Loucy (cell line): ENCODE results near the gene IL1B.

ENCODE experiments used
- H2AFZ ChIP-seq: fragments of 200-600 bp; sonication (generic); 2 replicates; pipeline ENCODE4 v1.6.0; 2016; ENCODE audit warnings: antibody characterized with exemption, mild to moderate bottlenecking, low read length, moderate library complexity
- H3F3A ChIP-seq: fragments of 200-600 bp; 2 replicates; pipeline ENCODE4 v1.6.0; 2016; ENCODE audit warnings: antibody characterized with exemption, low read depth, mild to moderate bottlenecking
- H3K27me3 ChIP-seq: fragments of 200-600 bp; sonication (generic); 2 replicates; pipeline ENCODE4 v1.6.1; 2014; ENCODE audit warnings: low read length, mild to moderate bottlenecking; ENCODE audit not compliant: insufficient read depth, poor library complexity, severe bottlenecking
- H3K36me3 ChIP-seq: fragments of 200-600 bp; sonication (generic); 2 replicates; pipeline ENCODE4 v1.6.1; 2016; ENCODE audit warnings: low read length; ENCODE audit not compliant: insufficient read depth
- H3K4me1 ChIP-seq: fragments of 200-600 bp; sonication (generic); 2 replicates; pipeline ENCODE4 v1.5.1; 2014; ENCODE audit warnings: low read length, mild to moderate bottlenecking; ENCODE audit not compliant: insufficient read depth, poor library complexity, severe bottlenecking
- H3K4me2 ChIP-seq: fragments of 200-600 bp; sonication (generic); 2 replicates; pipeline ENCODE4 v1.6.0; 2014; ENCODE audit warnings: antibody characterized with exemption, low read length, low read depth, mild to moderate bottlenecking; ENCODE audit not compliant: poor library complexity, severe bottlenecking
- H3K4me3 ChIP-seq: fragments of 200-600 bp; sonication (generic); 2 replicates; pipeline ENCODE4 v1.5.1; 2014; ENCODE audit warnings: low read length, mild to moderate bottlenecking, mixed read lengths; ENCODE audit not compliant: poor library complexity, severe bottlenecking
- H3K79me2 ChIP-seq: fragments of 200-600 bp; sonication (generic); 2 replicates; pipeline ENCODE4 v1.6.1; 2014; ENCODE audit warnings: low read length; ENCODE audit not compliant: insufficient read depth
- H3K9ac ChIP-seq: fragments of 200-600 bp; sonication (generic); 2 replicates; pipeline ENCODE4 v1.6.0; 2014; ENCODE audit warnings: mild to moderate bottlenecking, low read depth, low read length, moderate library complexity; ENCODE audit not compliant: poor library complexity, severe bottlenecking
- H3K9me2 ChIP-seq: fragments of 200-600 bp; sonication (generic); replicated peaks from 2 replicates; pipeline ENCODE4 v1.6.1; 2016; ENCODE audit warnings: low read depth, low read length, mixed read lengths
- H3K9me3 ChIP-seq: fragments of 200-600 bp; sonication (generic); 2 replicates; pipeline ENCODE4 v1.6.1; 2014; ENCODE audit warnings: mild to moderate bottlenecking, antibody characterized with exemption, low read length, low read depth; ENCODE audit not compliant: insufficient read depth
- H4K20me1 ChIP-seq: fragments of 200-600 bp; sonication (generic); 2 replicates; pipeline ENCODE4 v1.6.0; 2014; ENCODE audit warnings: antibody characterized with exemption, low read length, mild to moderate bottlenecking; ENCODE audit not compliant: insufficient read depth, poor library complexity, severe bottlenecking
- EZH2phosphoT487 ChIP-seq: fragments of 200-600 bp; IDR thresholded peaks from 2 replicates; pipeline ENCODE4 v1.6.1; 2018; ENCODE audit warnings: antibody characterized with exemption, mild to moderate bottlenecking, moderate library complexity, borderline replicate concordance
- TF ChIP-seq, protein P1 (sequence below): fragments of 200-600 bp; sonication (generic); conservative IDR thresholded peaks from 2 replicates; pipeline ENCODE4 v1.5.1; 2014; ENCODE audit warnings: mild to moderate bottlenecking, antibody characterized with exemption, low read length

Gene IL1B

DNA sequence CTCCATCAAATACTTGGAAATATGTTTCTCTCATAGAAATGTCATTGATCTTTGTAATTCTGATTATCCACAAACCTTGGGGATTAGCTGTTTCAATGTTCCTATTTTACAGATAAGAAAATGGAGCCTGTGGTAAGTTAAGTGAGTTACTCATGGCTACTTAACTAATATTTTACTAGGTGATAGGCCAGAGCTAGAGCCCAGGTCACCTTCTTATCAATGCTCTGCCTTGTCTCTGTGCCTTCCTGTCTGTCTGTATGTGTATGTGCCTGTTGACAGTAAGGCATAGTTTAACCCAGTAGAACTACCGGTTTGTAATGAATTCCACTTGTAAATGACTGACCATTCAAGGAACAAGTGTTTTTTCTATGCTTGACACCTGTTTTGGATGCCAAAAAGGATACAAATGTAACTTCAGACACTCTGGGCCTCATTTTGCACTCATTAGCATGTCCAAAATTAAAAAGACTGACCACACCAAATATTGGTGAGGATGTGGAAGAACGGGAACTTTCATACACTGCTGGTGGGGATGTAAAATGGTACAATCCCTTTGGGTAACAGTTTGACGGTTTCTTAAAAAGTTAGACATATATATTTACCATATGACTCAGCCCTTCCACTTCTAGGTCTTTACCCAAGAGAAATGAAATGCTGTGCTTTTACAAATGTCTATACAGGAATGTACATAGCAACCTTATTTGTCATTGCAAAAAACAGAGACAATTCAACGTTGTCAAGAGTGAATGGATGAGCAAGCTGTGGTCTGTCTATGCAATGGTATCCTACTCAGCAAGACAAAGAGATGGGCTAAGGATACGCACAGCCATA, 32.7 kb downstream of the IL1B start:
- Histone ChIP-seq H3K9ac (no peak overlapping the region), H3K27me3 (no peaks in the 10 kb centered on the region), H3K9me2 (no peaks in the 10 kb centered on the region), H3F3A (no peaks in the 10 kb centered on the region), H4K20me1 (no peaks in the 10 kb centered on the region), H3K4me2 (no peak overlapping the region), H3K4me1 (no peaks in the 10 kb centered on the region), H3K4me3 (no peak overlapping the region), H3K9me3 (no peaks in the 10 kb centered on the region; the same call in 1 of the 2 replicates), H3K79me2 (no peaks in the 10 kb centered on the region), H2AFZ (no peak overlapping the region), H3K36me3 (no peaks in the 10 kb centered on the region)
- no peak for TF ChIP-seq EZH2phosphoT487
- TF ChIP-seq, protein P1, sequence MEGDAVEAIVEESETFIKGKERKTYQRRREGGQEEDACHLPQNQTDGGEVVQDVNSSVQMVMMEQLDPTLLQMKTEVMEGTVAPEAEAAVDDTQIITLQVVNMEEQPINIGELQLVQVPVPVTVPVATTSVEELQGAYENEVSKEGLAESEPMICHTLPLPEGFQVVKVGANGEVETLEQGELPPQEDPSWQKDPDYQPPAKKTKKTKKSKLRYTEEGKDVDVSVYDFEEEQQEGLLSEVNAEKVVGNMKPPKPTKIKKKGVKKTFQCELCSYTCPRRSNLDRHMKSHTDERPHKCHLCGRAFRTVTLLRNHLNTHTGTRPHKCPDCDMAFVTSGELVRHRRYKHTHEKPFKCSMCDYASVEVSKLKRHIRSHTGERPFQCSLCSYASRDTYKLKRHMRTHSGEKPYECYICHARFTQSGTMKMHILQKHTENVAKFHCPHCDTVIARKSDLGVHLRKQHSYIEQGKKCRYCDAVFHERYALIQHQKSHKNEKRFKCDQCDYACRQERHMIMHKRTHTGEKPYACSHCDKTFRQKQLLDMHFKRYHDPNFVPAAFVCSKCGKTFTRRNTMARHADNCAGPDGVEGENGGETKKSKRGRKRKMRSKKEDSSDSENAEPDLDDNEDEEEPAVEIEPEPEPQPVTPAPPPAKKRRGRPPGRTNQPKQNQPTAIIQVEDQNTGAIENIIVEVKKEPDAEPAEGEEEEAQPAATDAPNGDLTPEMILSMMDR = no peak

GRCh38 chr2:112800881-112801583, 35.5 kb downstream of the IL1B start:
- Histone ChIP-seq H3K9me3 (no peaks in the 10 kb centered on the region), H3K27me3 (no peaks in the 10 kb centered on the region), H3K9ac (no peak overlapping the region), H3K4me2 (no peak overlapping the region), H3F3A (no peaks in the 10 kb centered on the region), H2AFZ (no peak overlapping the region), H3K79me2 (no peaks in the 10 kb centered on the region), H3K36me3 (no peaks in the 10 kb centered on the region), H3K4me1 (no peaks in the 10 kb centered on the region), H3K9me2 (no peaks in the 10 kb centered on the region), H3K4me3 (no peak overlapping the region), H4K20me1 (no peaks in the 10 kb centered on the region)
- TF ChIP-seq EZH2phosphoT487 = no peak
- TF ChIP-seq, protein P1 = no peak

- no peak overlapping the region for H3K4me2 ChIP-seq
- no peaks in the 10 kb centered on the region for H3K27me3 ChIP-seq
- H3K4me1 ChIP-seq = peaks cover under 1% of the 10 kb centered on the region
- H3K36me3 ChIP-seq = no peaks in the 10 kb centered on the region
- H3K4me3 ChIP-seq = no peak overlapping the region
- no peaks in the 10 kb centered on the region for H3K79me2 ChIP-seq
- H4K20me1 ChIP-seq = no peaks in the 10 kb centered on the region
- no peaks in the 10 kb centered on the region for H3K9me2 ChIP-seq
- H3K9ac ChIP-seq = no peak overlapping the region
- H3F3A ChIP-seq = no peaks in the 10 kb centered on the region
- H2AFZ ChIP-seq = no peak overlapping the region
- TF ChIP-seq, protein P1 = no peak
- no peak for TF ChIP-seq EZH2phosphoT487
- no peaks in the 10 kb centered on the region for H3K9me3 ChIP-seq
Measured at GRCh38 chr2:112798979-112799975, 37.3 kb downstream of the IL1B start.
